B cell (primary cell): ENCODE data around the gene PTH2.

Experiments
- EZH2 ChIP-seq: IDR thresholded peaks from 2 replicates; pipeline ENCODE4 v1.6.1; 2012; ENCODE audit warnings: borderline replicate concordance, low read depth, mild to moderate bottlenecking, moderate library complexity, low read length; ENCODE audit not compliant: insufficient read depth, poor library complexity, severe bottlenecking
- TF ChIP-seq, protein P1 (sequence below): fragments of 200-600 bp; IDR thresholded peaks from one replicate; pipeline ENCODE4 v1.8.0; 2022; ENCODE audit warnings: antibody characterized with exemption, mild to moderate bottlenecking

GRCh38 chr19:49448432-49448786 lies 25.2 kb upstream of the PTH2 start:
- TF ChIP-seq, protein P1, sequence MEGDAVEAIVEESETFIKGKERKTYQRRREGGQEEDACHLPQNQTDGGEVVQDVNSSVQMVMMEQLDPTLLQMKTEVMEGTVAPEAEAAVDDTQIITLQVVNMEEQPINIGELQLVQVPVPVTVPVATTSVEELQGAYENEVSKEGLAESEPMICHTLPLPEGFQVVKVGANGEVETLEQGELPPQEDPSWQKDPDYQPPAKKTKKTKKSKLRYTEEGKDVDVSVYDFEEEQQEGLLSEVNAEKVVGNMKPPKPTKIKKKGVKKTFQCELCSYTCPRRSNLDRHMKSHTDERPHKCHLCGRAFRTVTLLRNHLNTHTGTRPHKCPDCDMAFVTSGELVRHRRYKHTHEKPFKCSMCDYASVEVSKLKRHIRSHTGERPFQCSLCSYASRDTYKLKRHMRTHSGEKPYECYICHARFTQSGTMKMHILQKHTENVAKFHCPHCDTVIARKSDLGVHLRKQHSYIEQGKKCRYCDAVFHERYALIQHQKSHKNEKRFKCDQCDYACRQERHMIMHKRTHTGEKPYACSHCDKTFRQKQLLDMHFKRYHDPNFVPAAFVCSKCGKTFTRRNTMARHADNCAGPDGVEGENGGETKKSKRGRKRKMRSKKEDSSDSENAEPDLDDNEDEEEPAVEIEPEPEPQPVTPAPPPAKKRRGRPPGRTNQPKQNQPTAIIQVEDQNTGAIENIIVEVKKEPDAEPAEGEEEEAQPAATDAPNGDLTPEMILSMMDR = no peak
- TF ChIP-seq EZH2 = no peak
